ENCODE data around the gene GAS1. TPM values are rescaled to one million over a fixed set of nuclear protein-coding genes. Genes with fewer than 3 reads are reported as not detected.

GAS1 gene
- total RNA-seq, 1 donor from 2014 or later: 9.0 TPM

- intact Hi-C loops (cut with DNase I): no loop called here
- DNase-seq (ENCODE audit: low spot score): no peak
These were observed 19.7 kb upstream of the GAS1 start for GRCh38 chr9:86966852-86967511.

GRCh38 chr9:86965636-86966395 lies 18.5 kb upstream of the GAS1 start:
- no peak for DNase-seq (ENCODE audit: low spot score)

GRCh38 chr9:86962692-86963091 lies 15.4 kb upstream of the GAS1 start:
- intact Hi-C loops (cut with DNase I): no loop called here
- no peak for DNase-seq (ENCODE audit: low spot score)

More at GRCh38 chr9:86965636-86966395, 18.5 kb upstream of the GAS1 start:
- intact Hi-C loops (cut with DNase I): no loop called here

- intact Hi-C loops (cut with DNase I): no loop called here
- DNase-seq (ENCODE audit: low spot score): no peak
These were observed 13.6 kb upstream of the GAS1 start for GRCh38 chr9:86960938-86961337.

- no peak for DNase-seq (ENCODE audit: low spot score)
- intact Hi-C loops (cut with DNase I): no loop called here
These were observed 10.9 kb upstream of the GAS1 start for GRCh38 chr9:86958203-86958602.

GRCh38 chr9:86955561-86955960 lies 8.3 kb upstream of the GAS1 start:
- intact Hi-C loops (cut with DNase I): no loop called here
- no peak for DNase-seq (ENCODE audit: low spot score)

GRCh38 chr9:86955042-86955441 lies 7.7 kb upstream of the GAS1 start:
- intact Hi-C loops (cut with DNase I): no loop called here
- DNase-seq (ENCODE audit: low spot score): no peak

- intact Hi-C loops (cut with DNase I): no loop called here
- DNase-seq (ENCODE audit: low spot score): no peak
These were observed 5.9 kb upstream of the GAS1 start for GRCh38 chr9:86953181-86953580.

- DNase-seq (ENCODE audit: low spot score): peak; percentile 84
- intact Hi-C loops (cut with DNase I): loop anchor here (2.0 to 10.0 kb wide), 6 partner anchors 116 to 596 kb away; partner anchors contain the start of gene TUT7
These were observed 996 bp upstream of the GAS1 start for GRCh38 chr9:86948074-86948929.

- intact Hi-C loops (cut with DNase I): loop anchor here (5.0 to 10.0 kb wide), 5 partner anchors 118 to 594 kb away; partner anchors contain the start of gene TUT7
- peak; percentile 77 for DNase-seq (ENCODE audit: low spot score)
These were observed 833 bp downstream of the GAS1 start for GRCh38 chr9:86946201-86947145.

- no peak for DNase-seq (ENCODE audit: low spot score)
- intact Hi-C loops (cut with DNase I): loop anchor here (5.0 to 10.0 kb wide), 5 partner anchors 119 to 593 kb away; partner anchors contain the start of gene TUT7
These were observed 1.5 kb downstream of the GAS1 start for GRCh38 chr9:86945728-86946200.

- intact Hi-C loops (cut with DNase I): loop anchor here (5.0 to 10.0 kb wide), 5 partner anchors 120 to 593 kb away; partner anchors contain the start of gene TUT7
These were observed 2.2 kb downstream of the GAS1 start for GRCh38 chr9:86944796-86945727.

GRCh38 chr9:86943201-86944113 lies 3.8 kb downstream of the GAS1 start:
- intact Hi-C loops (cut with DNase I): loop anchor here (10.0 kb wide), 3 partner anchors 121 to 459 kb away; no protein-coding TSS in a partner anchor
- no peak for DNase-seq (ENCODE audit: low spot score)

More at GRCh38 chr9:86944796-86945727, 2.2 kb downstream of the GAS1 start:
- DNase-seq (ENCODE audit: low spot score): no peak

GRCh38 chr9:86942281-86943200 lies 4.8 kb downstream of the GAS1 start:
- intact Hi-C loops (cut with DNase I): loop anchor here (10.0 kb wide), 3 partner anchors 122 to 458 kb away; no protein-coding TSS in a partner anchor
- DNase-seq (ENCODE audit: low spot score): no peak

GRCh38 chr9:86941197-86941596 lies 6.1 kb downstream of the GAS1 start:
- no peak for DNase-seq (ENCODE audit: low spot score)
- intact Hi-C loops (cut with DNase I): loop anchor here (10.0 kb wide), 3 partner anchors 124 to 456 kb away; no protein-coding TSS in a partner anchor

Data from cardiac septum (tissue), 1 donor.